Measurements from ENCODE around the gene MERTK.
"Not testable (repeated sequence)": the region's sequence is repeated elsewhere in the genome, so short reads cannot be mapped to it uniquely, and the experiment has no call there.

MERTK gene

DNA sequence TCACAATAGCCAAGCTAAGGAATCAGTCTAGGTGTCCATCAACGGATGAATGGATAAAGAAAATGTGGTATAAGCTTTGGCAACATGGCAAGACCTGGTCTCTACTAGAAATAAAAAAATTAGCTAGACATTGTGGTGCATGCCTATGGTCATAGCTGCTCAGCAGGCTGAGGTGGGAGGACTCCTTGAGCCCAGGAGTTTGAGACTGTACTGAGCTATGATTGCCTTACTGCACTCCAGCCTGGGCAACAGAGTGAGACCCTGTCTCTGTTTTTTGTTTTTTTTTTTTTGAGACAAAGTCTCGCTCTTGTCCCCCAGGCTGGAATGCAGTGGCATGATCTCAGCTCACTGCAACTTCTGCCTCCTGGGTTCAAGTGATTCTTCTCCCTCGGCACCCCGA lies 11.6 kb downstream of the MERTK start:
- not testable (repeated sequence) for DNase-seq (ENCODE audit: low read depth in 3 of 3)

DNA sequence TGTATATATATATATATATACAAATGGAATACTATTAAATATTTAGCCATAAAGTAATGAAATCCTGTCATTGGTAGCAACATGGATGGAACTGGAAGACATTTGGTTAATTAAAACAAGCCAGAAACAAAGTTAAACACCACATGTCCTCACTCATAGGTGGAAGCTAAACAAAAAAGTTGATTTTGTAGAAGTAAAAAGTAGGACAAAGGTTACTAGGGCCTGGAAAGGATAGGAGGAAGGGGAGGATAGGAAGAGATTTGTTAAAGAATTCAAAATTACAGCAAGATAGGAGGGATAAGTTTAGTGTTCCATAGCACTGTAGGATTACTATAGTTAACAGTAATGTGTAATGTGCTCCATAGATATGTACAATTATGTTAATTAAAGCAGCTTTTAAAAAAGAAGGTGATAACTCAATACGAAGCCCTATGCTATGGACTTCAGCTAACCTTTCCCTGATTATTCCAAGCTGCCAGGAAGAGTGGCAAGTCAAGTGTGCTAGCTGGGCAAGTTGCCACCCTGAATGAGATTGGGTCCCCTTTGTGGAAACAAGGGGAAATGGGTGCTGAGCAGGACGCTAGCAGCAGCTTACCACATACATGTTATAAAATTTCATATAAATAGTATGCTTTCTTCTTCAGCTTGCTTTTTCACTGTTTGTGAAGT lies 12.3 kb downstream of the MERTK start:
- no peak for DNase-seq (ENCODE audit: low read depth in 3 of 3)

GRCh38 chr2:111911295-111911977 lies 13.0 kb downstream of the MERTK start:
- DNase-seq (ENCODE audit: low read depth in 3 of 3): not testable (repeated sequence)

- DNase-seq (ENCODE audit: low read depth in 3 of 3): no peak
Measured at GRCh38 chr2:111912547-111912946, 14.1 kb downstream of the MERTK start.

GRCh38 chr2:111917106-111917505 lies 18.7 kb downstream of the MERTK start:
- no peak for DNase-seq (ENCODE audit: low read depth in 3 of 3)

GRCh38 chr2:111918383-111918806 lies 20.0 kb downstream of the MERTK start:
- no peak for DNase-seq (ENCODE audit: low read depth in 3 of 3)

DNA sequence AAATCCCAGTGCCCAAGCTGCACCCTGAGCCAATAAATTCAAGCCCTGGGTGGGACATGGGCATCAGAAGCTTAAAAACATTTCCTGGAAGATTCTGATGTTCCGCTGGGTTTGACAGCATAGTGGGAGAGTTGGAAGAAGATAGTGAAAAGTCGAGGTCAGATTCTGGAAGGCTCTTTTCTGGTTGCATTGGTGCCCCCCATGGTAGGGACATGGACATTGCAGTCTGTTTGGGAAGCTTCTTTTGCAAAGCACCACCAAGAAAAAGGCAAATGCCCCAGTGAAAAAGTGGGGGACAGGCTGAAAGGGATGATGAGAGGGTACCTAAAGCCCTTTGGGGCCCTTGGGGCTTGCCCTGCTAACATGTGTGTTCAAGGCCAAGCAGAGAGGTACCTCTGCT lies 21.0 kb downstream of the MERTK start:
- no peak for DNase-seq (ENCODE audit: low read depth in 3 of 3)

DNA sequence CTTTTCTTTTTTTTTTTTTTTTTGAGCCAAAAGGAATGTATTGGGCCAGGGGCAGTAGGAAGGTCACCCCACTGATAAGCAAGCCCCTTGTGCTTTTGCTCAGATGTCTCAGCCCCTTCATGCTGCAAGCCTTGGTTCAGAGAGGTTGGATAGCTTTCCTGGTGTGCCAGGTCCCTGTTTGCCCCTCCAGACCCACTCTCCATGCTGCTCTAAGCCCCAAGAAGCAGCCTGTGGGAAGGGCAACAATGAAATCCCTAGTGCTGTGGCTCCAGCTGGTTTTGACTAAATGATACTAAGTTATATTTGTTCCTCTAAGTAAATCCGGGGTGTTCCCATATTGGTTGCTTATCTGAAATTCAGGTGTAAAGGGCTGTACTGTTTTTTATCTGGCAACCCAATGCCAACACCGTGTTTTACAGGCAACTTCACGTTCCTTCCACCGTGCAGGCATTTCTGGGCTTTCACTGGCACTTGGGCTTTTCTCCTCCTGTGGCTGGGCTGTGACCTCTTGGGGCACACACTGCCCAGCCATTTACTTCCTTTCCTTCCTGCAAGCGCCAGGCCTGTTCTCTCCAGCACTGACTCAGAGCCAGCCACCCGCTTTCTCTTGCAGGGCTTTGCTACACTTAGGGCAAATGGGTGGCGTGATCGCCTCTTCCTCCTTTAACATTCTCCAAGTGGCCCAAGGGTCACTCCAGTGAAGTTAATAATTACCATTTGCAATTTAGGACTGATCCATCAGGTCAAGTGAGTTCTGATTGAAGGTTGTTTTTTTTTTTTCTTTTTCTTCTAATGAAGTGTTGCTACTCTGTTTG lies 21.6 kb downstream of the MERTK start:
- no peak for DNase-seq (ENCODE audit: low read depth in 3 of 3)

DNA sequence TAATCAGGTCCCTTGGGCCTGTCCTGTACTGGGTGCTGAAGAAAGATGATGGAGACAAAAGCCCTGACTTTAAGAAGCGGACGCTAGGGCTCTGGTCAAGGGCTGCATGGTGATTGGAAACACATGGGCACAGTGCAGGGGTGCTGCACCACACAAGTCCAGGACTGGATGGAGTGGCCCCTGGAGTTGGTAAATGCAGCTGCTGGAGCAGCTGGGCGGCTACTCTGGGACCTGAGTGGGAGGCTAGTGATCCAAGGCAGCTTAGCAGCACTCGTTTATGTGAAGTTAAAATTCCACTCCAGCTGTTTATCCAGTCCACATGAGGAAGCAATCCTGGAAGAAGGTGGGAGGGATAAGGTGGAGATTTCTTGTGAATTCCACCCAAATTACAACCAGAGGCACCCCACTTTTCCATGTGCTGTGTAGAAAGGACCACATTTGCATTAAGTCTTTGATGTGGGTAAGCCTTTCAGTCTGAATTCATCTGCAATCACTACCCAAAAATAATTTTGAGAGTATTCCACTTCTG lies 24.9 kb downstream of the MERTK start:
- DNase-seq (ENCODE audit: low read depth in 3 of 3): no peak

DNA sequence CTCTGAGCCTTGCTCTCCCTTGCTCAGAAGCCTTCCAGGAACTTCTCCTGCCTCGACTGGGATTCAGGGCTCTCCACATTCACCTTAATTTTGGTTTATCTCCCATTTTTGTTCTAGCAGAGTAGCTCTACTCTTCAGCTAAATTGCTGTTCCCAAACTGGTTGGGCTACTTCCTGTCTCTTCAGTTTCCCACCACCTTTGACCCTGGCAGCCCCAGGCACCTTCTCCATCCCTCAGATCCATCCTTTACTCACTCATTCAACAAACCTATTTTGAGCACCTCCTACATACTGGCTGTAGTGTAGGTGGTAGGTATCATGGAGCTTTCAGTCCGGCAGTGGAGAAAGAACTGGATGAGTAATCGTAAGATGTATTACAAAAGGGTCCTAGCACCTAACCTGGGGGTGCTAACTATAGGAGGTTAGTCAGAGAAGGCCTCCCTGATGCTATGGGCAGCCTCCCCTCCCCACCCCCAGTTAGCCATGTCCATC lies 26.3 kb downstream of the MERTK start:
- DNase-seq (ENCODE audit: low read depth in 3 of 3): no peak

GRCh38 chr2:111927723-111928122 lies 29.3 kb downstream of the MERTK start:
- DNase-seq (ENCODE audit: low read depth in 3 of 3): no peak

GRCh38 chr2:111930409-111930808 lies 32.0 kb downstream of the MERTK start:
- no peak for DNase-seq (ENCODE audit: low read depth in 3 of 3)

GRCh38 chr2:111930875-111931274 lies 32.5 kb downstream of the MERTK start:
- DNase-seq (ENCODE audit: low read depth in 3 of 3): no peak

GRCh38 chr2:111932841-111933291 lies 34.5 kb downstream of the MERTK start:
- no peak for DNase-seq (ENCODE audit: low read depth in 3 of 3)

GRCh38 chr2:111933900-111934299 lies 35.5 kb downstream of the MERTK start:
- DNase-seq (ENCODE audit: low read depth in 3 of 3): not testable (repeated sequence)

DNA sequence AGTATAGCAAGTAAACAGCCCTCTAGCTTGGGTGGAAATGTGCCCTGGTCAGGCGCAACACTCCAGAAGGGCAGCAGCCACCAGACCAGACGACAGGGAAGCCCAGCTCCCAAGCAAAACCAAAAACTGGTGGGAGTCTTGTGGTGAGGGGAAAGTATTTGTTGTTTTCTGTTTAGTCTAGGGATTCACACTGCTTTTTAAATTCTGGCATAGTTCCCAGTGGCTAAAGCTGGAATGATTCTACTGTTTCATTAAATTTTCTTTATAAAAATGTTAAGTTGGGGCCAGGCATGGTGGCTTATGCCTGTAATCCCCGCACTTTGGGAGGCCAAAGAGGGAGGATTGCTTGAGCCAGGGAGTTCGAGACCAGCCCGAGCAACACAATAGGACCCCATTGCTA lies 38.5 kb downstream of the MERTK start:
- DNase-seq (ENCODE audit: low read depth in 3 of 3): no peak

GRCh38 chr2:111938392-111938791 lies 40.0 kb downstream of the MERTK start:
- no peak for DNase-seq (ENCODE audit: low read depth in 3 of 3)

DNA sequence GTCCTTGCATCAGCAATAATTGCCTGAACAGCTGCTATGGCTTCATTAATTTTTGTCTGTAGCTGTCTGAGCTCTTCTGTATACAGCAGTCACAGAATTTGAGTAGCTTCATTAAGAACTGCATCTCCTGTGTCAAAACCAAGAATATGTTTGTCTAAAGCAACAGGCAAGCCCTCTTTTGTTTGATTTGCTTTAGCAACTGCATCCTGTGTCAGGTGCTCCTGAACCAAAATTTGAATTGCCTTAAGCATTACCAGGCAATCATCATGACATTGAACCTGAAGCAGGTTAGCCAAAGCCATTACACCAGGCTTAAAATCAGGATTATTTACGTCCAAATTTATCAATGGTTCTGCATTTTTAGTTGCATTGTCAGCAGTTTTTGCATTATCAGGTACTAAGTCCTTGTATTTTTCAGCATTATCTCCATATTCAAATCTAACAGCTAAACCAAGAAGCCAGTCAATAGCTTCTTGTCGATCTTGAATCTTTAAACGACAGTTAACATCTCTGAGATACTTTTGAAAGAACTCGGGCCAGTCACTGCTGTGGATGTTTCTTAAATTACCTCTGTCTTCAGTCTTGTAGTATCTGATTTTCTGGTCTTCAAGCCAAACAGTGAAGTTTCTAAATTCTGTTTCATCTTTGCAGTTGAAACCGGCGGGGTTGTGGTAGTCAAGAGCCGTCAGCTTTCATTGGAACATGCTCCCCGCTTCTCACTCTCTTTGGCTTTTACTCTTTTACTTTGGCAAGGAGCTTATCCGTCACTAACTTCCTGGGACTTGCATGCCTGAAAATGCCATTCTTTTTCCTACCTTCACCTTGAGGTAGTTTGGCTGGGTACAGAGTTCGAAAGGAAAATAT lies 42.2 kb downstream of the MERTK start:
- DNase-seq (ENCODE audit: low read depth in 3 of 3): no peak

DNA sequence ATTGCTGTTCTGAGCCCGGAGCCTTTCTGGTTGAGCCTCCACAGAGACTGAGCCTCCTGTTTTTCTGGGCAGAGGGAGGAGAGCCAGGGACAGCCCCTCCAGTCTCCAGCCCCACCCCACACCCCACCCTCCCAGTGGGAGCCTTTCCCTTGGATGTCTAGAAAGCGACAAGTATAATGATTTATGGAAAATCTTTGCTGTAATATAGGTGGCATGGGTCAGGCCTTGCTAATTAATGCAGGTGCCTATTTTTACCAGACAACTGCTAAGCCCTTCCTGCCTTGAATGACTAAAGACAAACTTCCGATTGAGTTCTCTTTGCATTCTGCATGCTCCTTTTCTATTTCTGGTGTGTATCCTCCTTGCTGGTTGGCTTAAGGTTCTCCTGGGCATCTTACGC lies 43.1 kb downstream of the MERTK start:
- no peak for DNase-seq (ENCODE audit: low read depth in 3 of 3)

DNA sequence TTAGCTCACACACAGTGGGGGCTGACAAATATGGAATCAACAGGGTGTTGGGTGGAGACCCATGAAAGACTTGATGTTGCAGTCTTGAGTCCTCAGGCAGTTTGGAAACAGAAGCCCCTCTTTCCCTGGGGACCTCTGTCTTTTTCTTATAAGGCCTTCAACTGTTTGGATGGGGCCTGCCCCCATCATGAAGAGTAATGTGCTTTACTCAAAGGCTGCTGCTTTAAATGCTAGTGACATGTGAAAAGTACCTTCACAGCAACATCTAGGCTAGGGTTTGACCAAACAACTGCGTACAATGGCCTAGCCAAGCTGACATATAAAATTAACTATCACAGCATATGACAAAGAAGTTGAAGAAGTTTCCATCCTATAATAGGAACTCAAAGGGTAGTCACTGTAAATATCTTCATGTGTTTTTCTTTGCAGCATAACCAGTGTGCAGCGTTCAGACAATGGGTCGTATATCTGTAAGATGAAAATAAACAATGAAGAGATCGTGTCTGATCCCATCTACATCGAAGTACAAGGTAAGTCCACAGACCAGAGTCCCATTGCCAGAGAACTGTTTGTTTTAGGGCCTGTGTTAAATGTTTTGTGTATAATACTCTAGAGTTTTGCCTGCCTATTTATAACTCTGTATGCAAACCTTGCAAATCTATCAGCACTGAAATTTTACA lies 46.3 kb downstream of the MERTK start:
- DNase-seq (ENCODE audit: low read depth in 3 of 3): no peak
